Mesodermal cell (in vitro differentiated cells): ENCODE results near the gene FAM20C.

ENCODE experiments used
- H3K27ac ChIP-seq: 2 replicates; pipeline ENCODE4 v1.7.0; 2013; ENCODE audit warnings: mild to moderate bottlenecking, low read depth, low read length, moderate library complexity; ENCODE audit not compliant: severe bottlenecking
- H3K36me3 ChIP-seq: 2 replicates; pipeline ENCODE4 v1.7.1; 2013; ENCODE audit warnings: mild to moderate bottlenecking, low read length, moderate library complexity; ENCODE audit not compliant: control insufficient read depth, insufficient read depth
- H3K4me1 ChIP-seq: one replicate; pipeline ENCODE4 v1.7.1; 2013; ENCODE audit warnings: mild to moderate bottlenecking, low read length; ENCODE audit not compliant: insufficient read depth, control insufficient read depth, poor library complexity, severe bottlenecking
- H3K4me3 ChIP-seq: 2 replicates; pipeline ENCODE4 v1.7.0; 2013; ENCODE audit warnings: low read length, control low read depth, mild to moderate bottlenecking; ENCODE audit not compliant: insufficient read depth, poor library complexity, severe bottlenecking; ENCODE audit errors: extremely low read depth
- H3K9me3 ChIP-seq: 2 replicates; pipeline ENCODE4 v1.7.1; 2013; ENCODE audit warnings: mild to moderate bottlenecking, low read length, moderate library complexity; ENCODE audit not compliant: control insufficient read depth
- WGBS, 2 experiments: methylation state at CpG; one replicate each; pipeline ENCODE4 v1.1.5; 2013; ENCODE audit warnings: missing lambda C conversion rate in 2 of 2; ENCODE audit not compliant: insufficient coverage in 2 of 2; 5-methylcytosine and 5-hydroxymethylcytosine counted together

FAM20C gene

DNA sequence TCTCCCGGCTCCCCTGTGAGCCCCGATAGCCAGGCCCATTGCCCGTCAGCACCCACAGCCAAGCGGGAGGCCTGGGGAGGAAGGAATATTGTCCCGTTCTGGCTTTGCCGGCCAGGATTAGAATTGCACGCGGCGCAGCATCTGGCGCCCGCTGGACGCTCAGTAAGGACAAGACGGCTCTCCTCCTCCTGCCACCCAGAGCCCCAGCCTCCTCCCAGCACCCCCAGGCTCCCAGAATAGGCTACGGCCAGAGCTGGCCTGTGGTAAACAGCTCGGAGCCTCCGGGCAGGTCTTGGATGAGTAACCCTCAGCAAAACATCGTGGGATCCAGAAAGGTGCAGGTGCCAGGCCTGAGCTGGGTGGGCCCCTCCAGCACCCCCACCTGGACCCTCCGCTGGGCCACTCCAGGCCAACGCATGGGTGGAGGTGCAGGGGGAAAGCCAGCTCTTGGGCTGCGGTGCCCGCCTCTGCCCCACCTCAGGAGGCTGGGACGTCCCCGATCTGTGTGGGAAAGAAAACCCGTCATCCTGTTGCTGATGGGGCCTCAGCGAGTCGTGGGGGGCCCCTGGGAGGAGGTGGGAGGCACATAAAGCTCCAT, 5.8 kb upstream of the FAM20C start:
- H3K9me3 ChIP-seq: no peaks in the 10 kb centered on the region
- no peak overlapping the region for H3K27ac ChIP-seq
- no peaks in the 10 kb centered on the region for H3K36me3 ChIP-seq
- 92% methylated on average over 16 to 26 of the region's 26 CpGs for WGBS, 2 experiments
- no peak overlapping the region for H3K4me3 ChIP-seq
- peaks cover 6% of the 10 kb centered on the region for H3K4me1 ChIP-seq

DNA sequence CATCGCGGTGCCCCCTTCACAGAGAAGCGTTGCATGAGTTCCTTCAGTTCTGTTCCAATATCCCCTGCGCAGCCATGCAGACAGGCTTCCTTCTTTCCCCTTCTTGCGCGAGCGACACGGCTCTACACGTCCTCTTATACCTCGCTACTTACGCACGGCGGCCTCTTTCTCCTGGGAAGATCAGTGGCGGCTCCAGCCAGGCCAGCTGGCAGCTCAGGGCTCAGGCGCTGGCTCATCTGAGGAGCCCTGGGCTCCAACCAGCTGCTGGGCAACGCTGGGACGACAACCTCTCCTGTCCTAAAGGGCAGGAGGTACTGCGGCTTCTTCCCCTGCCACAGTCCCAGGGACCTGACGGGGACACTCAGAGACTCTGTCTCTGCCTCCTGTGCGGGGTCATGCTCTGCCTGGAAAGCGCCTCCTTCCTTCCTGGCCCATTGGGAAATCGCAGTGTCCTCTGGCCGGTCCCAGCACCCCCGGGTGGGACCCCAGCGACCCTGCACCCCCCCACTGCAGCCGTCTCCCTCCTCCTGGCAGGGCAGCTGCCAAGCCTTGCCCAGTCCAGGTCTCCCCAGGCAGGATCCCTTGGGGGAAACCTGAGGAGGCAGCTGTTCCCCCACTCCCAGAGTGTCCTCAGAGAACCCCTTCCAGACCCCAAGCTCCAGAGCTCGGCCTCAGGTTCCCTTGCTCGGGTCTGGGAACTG, 5.0 kb upstream of the FAM20C start:
- H3K4me1 ChIP-seq: peaks cover 6% of the 10 kb centered on the region
- H3K9me3 ChIP-seq: no peaks in the 10 kb centered on the region
- H3K4me3 ChIP-seq: no peak overlapping the region
- no peak overlapping the region for H3K27ac ChIP-seq
- no peaks in the 10 kb centered on the region for H3K36me3 ChIP-seq
- WGBS, 2 experiments: 89 to 93% methylated on average over 22 to 27 of the region's 28 CpGs

DNA sequence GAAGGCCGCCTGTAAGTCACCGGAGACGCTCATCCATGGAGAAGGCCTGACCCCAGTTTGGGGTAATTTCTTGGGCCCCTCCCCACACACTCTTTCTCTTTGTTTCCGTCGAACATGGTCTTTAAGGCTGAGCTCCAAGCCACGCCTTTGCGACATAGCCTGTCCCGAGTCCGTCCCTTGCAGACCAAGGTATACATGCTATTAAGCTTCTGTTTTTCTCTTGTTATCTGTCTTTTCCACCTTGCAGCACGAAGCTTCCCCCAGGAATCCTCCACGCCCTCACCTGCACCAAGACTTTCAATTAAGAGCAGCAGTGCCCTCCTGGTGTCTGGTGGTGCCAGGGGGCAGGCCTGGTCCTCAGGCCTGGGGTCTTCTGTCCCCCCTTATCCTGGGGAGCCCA, 4.2 kb upstream of the FAM20C start:
- Histone ChIP-seq H3K36me3 (no peaks in the 10 kb centered on the region), H3K27ac (no peak overlapping the region), H3K4me3 (no peak overlapping the region), H3K4me1 (peaks cover 6% of the 10 kb centered on the region), H3K9me3 (no peaks in the 10 kb centered on the region)
- WGBS, 2 experiments: 80 to 86% methylated on average over 9 to 11 of the region's 11 CpGs

DNA sequence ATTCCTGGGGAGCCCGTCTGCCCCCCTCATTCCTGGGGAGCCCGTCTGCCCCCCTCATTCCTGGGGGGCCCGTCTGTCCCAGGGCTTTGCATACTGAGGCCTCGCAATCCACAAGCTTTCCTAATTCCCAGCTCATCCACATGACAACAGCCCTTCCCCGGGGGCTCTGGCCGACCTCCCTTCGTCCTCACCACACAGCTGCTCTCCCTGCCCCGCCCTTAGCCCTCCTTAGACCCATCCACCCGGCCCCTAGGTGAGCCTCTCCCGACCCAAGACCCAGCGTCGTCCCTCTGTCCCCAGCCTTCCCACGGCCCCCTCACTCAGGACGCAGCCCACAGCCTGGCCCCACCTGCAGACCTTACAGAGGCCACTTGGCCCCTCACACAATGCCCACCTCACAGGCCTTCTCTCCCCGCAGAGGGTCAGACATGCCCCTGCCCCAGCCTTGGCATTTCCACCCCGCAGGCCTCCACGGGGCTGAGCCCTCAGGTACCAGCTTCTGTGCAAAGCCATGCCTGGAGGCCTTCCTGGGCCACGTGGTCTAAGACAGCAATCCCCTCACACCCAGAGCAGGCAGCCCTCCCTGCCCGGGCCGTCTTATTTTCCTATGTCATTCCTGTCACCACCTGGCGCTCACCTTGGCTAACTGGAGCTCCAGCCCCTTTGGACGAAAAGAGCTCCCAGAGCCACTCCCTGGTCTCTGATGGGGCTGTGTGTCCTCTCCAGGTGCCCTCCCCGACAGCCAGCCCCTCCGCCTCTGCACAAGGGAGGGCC, 3.5 kb upstream of the FAM20C start:
- 54 to 57% methylated on average over 18 to 21 of the region's 24 CpGs for WGBS, 2 experiments
- Histone ChIP-seq H3K27ac (no peak overlapping the region), H3K9me3 (no peaks in the 10 kb centered on the region), H3K4me3 (no peak overlapping the region), H3K4me1 (peaks cover 6% of the 10 kb centered on the region), H3K36me3 (no peaks in the 10 kb centered on the region)

DNA sequence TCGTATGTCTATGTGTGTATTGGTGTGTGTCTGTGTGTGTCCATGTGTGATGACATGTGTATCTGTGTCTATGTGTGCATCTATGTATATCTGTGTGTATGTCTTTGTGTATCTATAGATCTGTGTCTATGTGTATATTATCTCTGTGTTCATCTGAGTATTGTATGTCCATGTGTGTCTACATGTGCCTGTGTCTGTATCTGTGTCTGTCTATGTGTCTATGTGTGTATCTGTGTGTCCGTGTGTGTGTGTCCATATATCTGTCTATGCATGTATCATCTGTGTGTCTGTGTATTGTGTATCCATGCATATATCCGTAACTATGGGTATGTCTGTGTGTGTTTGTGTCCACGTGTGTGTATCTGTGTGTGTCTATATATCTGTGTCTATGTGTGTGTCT, 2.7 kb upstream of the FAM20C start:
- peaks cover 6% of the 10 kb centered on the region for H3K4me1 ChIP-seq
- WGBS, 2 experiments: 90 to 91% methylated on average over 3 to 4 of the region's 4 CpGs
- no peaks in the 10 kb centered on the region for H3K36me3 ChIP-seq
- H3K27ac ChIP-seq: no peak overlapping the region
- H3K4me3 ChIP-seq: no peak overlapping the region
- no peaks in the 10 kb centered on the region for H3K9me3 ChIP-seq

DNA sequence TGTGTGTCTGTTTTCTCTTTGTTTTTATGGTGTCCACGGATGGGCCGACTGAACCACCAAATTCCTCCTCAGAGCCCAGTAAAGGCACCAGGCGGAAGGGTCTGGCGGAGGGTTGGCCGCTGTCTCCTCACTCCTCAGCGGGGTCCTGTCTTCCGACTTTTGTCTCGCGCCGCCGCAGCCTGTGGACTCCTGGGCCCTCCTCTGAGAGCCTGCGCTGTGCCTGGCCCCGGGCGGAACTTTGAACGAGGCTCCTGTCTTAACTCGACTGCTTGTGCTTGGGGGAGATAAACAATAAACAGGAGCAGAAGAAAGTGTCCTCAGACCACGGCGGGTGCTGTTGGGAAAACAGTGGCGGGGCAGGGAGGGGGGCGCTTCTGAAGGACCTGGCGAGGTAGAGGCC, 2.2 kb upstream of the FAM20C start:
- no peaks in the 10 kb centered on the region for H3K9me3 ChIP-seq
- WGBS, 2 experiments: 89 to 92% methylated on average over 16 to 18 of the region's 21 CpGs
- H3K4me3 ChIP-seq: no peak overlapping the region
- no peaks in the 10 kb centered on the region for H3K36me3 ChIP-seq
- H3K27ac ChIP-seq: no peak overlapping the region
- peaks cover 6% of the 10 kb centered on the region for H3K4me1 ChIP-seq

DNA sequence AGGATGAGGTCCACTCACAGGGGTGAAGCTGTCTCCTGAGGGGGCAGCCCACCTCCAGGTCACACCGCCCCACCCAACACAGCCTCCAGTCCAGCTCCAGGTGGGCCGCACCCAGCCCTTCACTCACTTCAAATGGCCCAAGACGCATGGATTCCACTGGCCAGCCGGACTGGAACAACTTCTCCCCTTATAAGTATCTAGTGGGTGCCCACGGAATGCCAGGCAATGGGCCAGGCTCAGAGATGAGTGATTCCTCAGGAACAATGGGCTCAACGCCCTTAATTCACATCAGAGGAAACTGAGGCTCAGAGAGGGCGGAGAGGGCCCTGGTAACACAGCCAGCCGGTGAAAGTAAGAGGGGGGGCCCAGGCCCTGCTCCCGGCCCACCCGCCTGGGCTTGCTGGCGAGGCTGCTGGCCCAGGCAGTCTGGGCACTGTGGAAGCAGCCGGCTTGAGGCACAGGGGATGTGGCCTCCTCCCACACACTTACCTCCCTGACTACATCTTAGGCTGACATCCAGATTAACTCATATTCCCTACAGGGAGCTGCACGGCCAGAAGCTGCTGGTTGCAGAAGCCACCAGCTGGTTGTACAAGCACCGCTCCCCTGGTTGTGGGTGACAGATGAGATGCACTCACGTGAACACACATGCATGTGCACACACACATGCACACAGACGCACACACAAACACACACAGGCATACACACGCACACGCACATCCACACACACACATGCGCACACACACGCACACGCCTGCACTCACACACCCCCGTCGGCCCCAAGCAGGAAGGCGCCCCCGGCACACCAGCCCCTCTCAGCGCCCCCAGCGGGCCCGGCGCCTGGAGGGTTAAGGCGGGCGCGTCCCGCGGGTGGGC, 1.0 kb upstream of the FAM20C start:
- WGBS, 2 experiments: 52 to 78% methylated on average over 5 to 20 of the region's 34 CpGs
- H3K9me3 ChIP-seq: no peaks in the 10 kb centered on the region
- H3K4me1 ChIP-seq: peaks cover 6% of the 10 kb centered on the region
- H3K27ac ChIP-seq: no peak overlapping the region
- peak overlapping the region; percentile 8 for H3K4me3 ChIP-seq
- H3K36me3 ChIP-seq: peaks cover 10% of the 10 kb centered on the region

DNA sequence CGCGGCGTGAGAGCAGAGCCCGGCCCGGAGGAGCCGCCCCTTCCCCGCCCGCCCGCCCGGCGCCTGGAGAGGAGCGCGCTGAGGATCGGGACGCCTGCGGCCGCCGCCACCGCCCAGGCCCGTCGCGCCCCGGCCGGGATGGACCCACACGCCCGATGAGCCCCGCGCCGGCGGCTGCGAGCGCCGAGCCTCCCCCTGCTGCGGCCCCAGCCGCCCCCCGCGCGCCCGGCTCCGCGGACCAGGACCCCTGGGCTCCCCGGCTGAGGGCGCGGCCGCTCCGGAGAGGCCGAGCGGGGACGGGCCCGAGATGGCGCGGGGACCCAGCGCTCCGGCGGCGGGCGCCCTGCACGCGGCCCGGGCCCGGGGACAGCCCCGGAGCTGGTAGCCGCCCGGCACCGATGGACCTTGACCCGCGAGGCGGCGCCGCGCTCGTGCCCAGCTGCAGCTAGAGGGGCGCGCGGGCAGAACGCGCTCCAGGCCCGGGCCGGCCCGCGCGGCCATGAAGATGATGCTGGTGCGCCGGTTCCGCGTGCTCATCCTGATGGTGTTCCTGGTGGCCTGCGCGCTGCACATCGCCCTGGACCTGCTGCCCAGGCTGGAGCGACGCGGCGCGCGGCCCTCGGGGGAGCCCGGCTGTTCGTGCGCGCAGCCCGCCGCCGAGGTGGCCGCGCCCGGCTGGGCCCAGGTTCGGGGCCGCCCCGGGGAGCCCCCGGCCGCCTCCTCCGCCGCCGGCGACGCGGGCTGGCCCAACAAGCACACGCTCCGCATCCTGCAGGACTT, 520 bp downstream of the FAM20C start:
- H3K27ac ChIP-seq: no peak overlapping the region

DNA sequence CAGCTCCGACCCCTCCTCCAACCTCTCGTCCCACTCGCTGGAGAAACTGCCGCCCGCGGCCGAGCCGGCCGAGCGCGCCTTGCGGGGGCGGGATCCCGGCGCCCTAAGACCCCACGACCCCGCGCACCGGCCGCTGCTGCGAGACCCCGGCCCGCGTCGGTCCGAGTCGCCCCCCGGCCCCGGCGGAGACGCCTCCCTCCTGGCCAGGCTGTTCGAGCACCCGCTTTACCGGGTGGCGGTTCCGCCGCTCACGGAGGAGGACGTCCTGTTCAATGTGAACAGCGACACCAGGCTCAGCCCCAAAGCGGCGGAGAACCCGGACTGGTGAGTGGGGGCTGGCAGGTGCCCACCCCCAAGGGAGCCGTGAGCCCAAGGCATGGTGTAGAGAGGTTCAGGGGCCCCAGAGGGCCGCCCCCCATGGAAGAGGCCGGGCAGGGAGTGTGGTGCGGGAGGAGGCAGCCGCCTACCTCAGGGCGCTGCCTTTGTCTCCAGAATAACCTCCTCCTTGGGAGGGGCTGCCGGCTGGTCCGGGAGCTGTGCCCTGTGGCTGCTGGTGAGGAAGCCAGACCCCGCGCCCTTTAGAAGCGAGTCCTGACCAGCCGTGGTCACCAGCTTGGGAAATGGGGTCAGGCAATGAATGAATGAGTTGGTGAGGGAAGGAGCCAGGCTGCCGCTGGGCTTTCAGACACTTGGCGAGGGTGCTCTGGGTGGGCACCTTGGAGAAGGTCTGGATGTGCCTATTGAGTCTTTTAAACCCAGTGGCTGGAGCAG, 1.3 kb downstream of the FAM20C start:
- no peaks in the 10 kb centered on the region for H3K9me3 ChIP-seq
- no peak overlapping the region for H3K27ac ChIP-seq
- peak overlapping the region; percentile 51 for H3K4me3 ChIP-seq
- peaks cover 15% of the 10 kb centered on the region for H3K36me3 ChIP-seq
- peaks cover 6% of the 10 kb centered on the region for H3K4me1 ChIP-seq
- WGBS, 2 experiments: 0 to 1% methylated on average over 48 to 52 of the region's 57 CpGs

More for the DNA sequence above, 520 bp downstream of the FAM20C start:
- Histone ChIP-seq H3K4me1 (peaks cover 6% of the 10 kb centered on the region), H3K9me3 (no peaks in the 10 kb centered on the region), H3K4me3 (peak overlapping the region; percentile 51), H3K36me3 (peaks cover 15% of the 10 kb centered on the region)
- 0% methylated on average over 90 to 93 of the region's 119 CpGs for WGBS, 2 experiments
